ENCODE results near the gene SLC9A9. TPM values are rescaled to one million over a fixed set of nuclear protein-coding genes. Genes with fewer than 3 reads are reported as not detected.

Gene SLC9A9
- total and polyA plus RNA-seq, 10 of the 15 experiments (the other 5 are each of a cell fraction or from before 2014, with no cell fraction given), result 3.5 to 14.2 (median 9.3) TPM

GRCh38 chr3:143475981-143476380 lies 372.3 kb downstream of the SLC9A9 start (continued):
- no peak for TF ChIP-seq CEBPZ (IDR thresholded peaks at IDR 0.05; ENCODE audit: low read depth, low read length)
- no peak for TF ChIP-seq ZBTB40 (IDR thresholded peaks at IDR 0.05; ENCODE audit: borderline replicate concordance)
- no peak for TF ChIP-seq USF2 (IDR thresholded peaks at IDR 0.05; ENCODE audit: borderline replicate concordance, low read depth, low read length)
- no peak for TF ChIP-seq MYB (IDR thresholded peaks at IDR 0.05; ENCODE audit: borderline replicate concordance, low read depth, low read length)
